SU-DHL-6 (cell line): ENCODE measurements around the gene CSNK1G2.

Experiments
- H2AFZ ChIP-seq: fragments of 200-600 bp; sonication (generic); 2 replicates; pipeline ENCODE4 v1.6.1; 2014; ENCODE audit warnings: low read depth, mild to moderate bottlenecking, moderate library complexity, mixed read lengths, antibody characterized with exemption, low read length; ENCODE audit not compliant: severe bottlenecking
- H3F3A ChIP-seq: fragments of 200-600 bp; shearing (Covaris generic); 2 replicates; pipeline ENCODE4 v1.6.0; 2016; ENCODE audit warnings: antibody characterized with exemption, mild to moderate bottlenecking; ENCODE audit not compliant: insufficient read depth
- H3K27ac ChIP-seq: fragments of 200-600 bp; sonication (generic); 2 replicates; pipeline ENCODE4 v1.5.1; 2016; ENCODE audit warnings: low read depth, mild to moderate bottlenecking, low read length, moderate library complexity, mixed read lengths
- H3K27me3 ChIP-seq: fragments of 200-600 bp; sonication (generic), shearing (Covaris generic); 2 replicates; pipeline ENCODE4 v1.6.0; 2014; ENCODE audit warnings: mild to moderate bottlenecking, low read length
- H3K36me3 ChIP-seq: fragments of 200-600 bp; sonication (generic); 2 replicates; pipeline ENCODE4 v1.6.1; 2014; ENCODE audit warnings: mild to moderate bottlenecking, low read length, mixed read lengths
- H3K4me2 ChIP-seq: fragments of 300-600, 200-600 bp; shearing (Covaris generic), sonication (generic); 2 replicates; pipeline ENCODE4 v1.6.0; 2014; ENCODE audit warnings: low read length, low read depth, mild to moderate bottlenecking; ENCODE audit not compliant: poor library complexity, severe bottlenecking
- H3K4me3 ChIP-seq: fragments of 200-600 bp; sonication (generic); 2 replicates; pipeline ENCODE4 v1.5.1; 2014; ENCODE audit warnings: antibody characterized with exemption, low read length, mild to moderate bottlenecking, mixed read lengths; ENCODE audit not compliant: insufficient read depth, poor library complexity, severe bottlenecking
- H3K79me2 ChIP-seq: fragments of 200-600 bp; sonication (generic); 2 replicates; pipeline ENCODE4 v1.6.1; 2014; ENCODE audit warnings: mild to moderate bottlenecking, low read length, moderate library complexity; ENCODE audit not compliant: insufficient read depth
- H3K9ac ChIP-seq: fragments of 200-600 bp; sonication (generic); 2 replicates; pipeline ENCODE4 v1.7.0; 2014; ENCODE audit warnings: mild to moderate bottlenecking, low read length
- H3K9me2 ChIP-seq: fragments of 200-600 bp; sonication (generic); replicated peaks from 2 replicates; pipeline ENCODE4 v1.6.1; 2014; ENCODE audit warnings: low read length; ENCODE audit not compliant: insufficient read depth
- H3K9me3 ChIP-seq: fragments of 200-600 bp; sonication (generic); 2 replicates; pipeline ENCODE4 v1.6.1; 2014; ENCODE audit warnings: low read length, mixed read lengths; ENCODE audit not compliant: insufficient read depth
- H4K20me1 ChIP-seq: fragments of 200-600 bp; sonication (generic); 2 replicates; pipeline ENCODE4 v1.6.1; 2014; ENCODE audit warnings: low read depth, mild to moderate bottlenecking, antibody characterized with exemption, low read length, moderate library complexity, mixed read lengths
- CTCF ChIP-seq: fragments of 200-600 bp; sonication (generic); IDR thresholded peaks from one replicate; pipeline ENCODE4 v1.5.1; 2017; ENCODE audit warnings: antibody characterized with exemption, mild to moderate bottlenecking, low read length, moderate library complexity; ENCODE audit not compliant: insufficient read depth, poor library complexity, severe bottlenecking
- EZH2phosphoT487 ChIP-seq: fragments of 200-600 bp; sonication (generic), shearing (Covaris generic); conservative IDR thresholded peaks from 2 replicates; pipeline ENCODE4 v1.6.1; 2018; ENCODE audit warnings: mild to moderate bottlenecking, antibody characterized with exemption, low read length, moderate library complexity, mixed read lengths

The CSNK1G2 gene

GRCh38 chr19:1984357-1984756 lies 43.4 kb downstream of the CSNK1G2 start:
- no peaks in the 10 kb centered on the region for H3K9me2 ChIP-seq
- H3K9me3 ChIP-seq, result no peaks in the 10 kb centered on the region
- H3K27me3 ChIP-seq, result no peaks in the 10 kb centered on the region
- no peaks in the 10 kb centered on the region for H3K79me2 ChIP-seq
- no peaks in the 10 kb centered on the region for H4K20me1 ChIP-seq
- no peak for TF ChIP-seq EZH2phosphoT487
- TF ChIP-seq CTCF, result no peak
- no peaks in the 10 kb centered on the region for H3F3A ChIP-seq
- no peak overlapping the region for H3K4me3 ChIP-seq
- no peaks in the 10 kb centered on the region for H3K36me3 ChIP-seq
- H3K27ac ChIP-seq, result no peak overlapping the region
- H3K9ac ChIP-seq, result no peak overlapping the region
- H3K4me2 ChIP-seq, result no peak overlapping the region
- no peak overlapping the region for H2AFZ ChIP-seq

- Histone ChIP-seq H3K27ac (no peak overlapping the region), H3K4me2 (no peak overlapping the region), H3K27me3 (no peaks in the 10 kb centered on the region), H3K9ac (no peak overlapping the region), H3K79me2 (no peaks in the 10 kb centered on the region), H3K9me2 (no peaks in the 10 kb centered on the region), H3F3A (no peaks in the 10 kb centered on the region), H3K9me3 (no peaks in the 10 kb centered on the region), H3K4me3 (no peak overlapping the region), H4K20me1 (no peaks in the 10 kb centered on the region), H3K36me3 (no peaks in the 10 kb centered on the region), H2AFZ (no peak overlapping the region)
- TF ChIP-seq EZH2phosphoT487, result no peak
- no peak for TF ChIP-seq CTCF
These were observed 44.8 kb downstream of the CSNK1G2 start for GRCh38 chr19:1985588-1986356.

- no peaks in the 10 kb centered on the region for H3K36me3 ChIP-seq
- TF ChIP-seq EZH2phosphoT487 (no peak), CTCF (no peak)
- H3K9ac ChIP-seq, result no peak overlapping the region
- H4K20me1 ChIP-seq, result no peaks in the 10 kb centered on the region
- no peaks in the 10 kb centered on the region for H3K9me2 ChIP-seq
- no peak overlapping the region for H3K4me2 ChIP-seq
- H3K27me3 ChIP-seq, result no peaks in the 10 kb centered on the region
- H3K79me2 ChIP-seq, result no peaks in the 10 kb centered on the region
- no peaks in the 10 kb centered on the region for H3F3A ChIP-seq
- H3K27ac ChIP-seq, result no peak overlapping the region
- no peak overlapping the region for H3K4me3 ChIP-seq
- no peak overlapping the region for H2AFZ ChIP-seq
- H3K9me3 ChIP-seq, result no peaks in the 10 kb centered on the region
These were observed 45.6 kb downstream of the CSNK1G2 start for GRCh38 chr19:1986357-1987162.
